Natural killer cell (primary cell): ENCODE measurements around the gene IFNA8. TPM values are rescaled to one million over a fixed set of nuclear protein-coding genes. Genes with fewer than 3 reads are reported as not detected.

Source experiments
- ATAC-seq, 3 donors: fragments of 150-1000 bp in 2 of 3; fragments of 200-7000 bp in 1 of 3; cut with Tn5 transposase; 1 replicate in 1 of 3; 2 replicates in 2 of 3; pipeline ENCODE4 v1.10.0; 2021; ENCODE audit warnings: mild to moderate bottlenecking in 2 of 3, moderate library complexity in 2 of 3
- DNase-seq, 2 donors: peaks; one replicate each; pipeline versions ENCODE4 v3.0.0 to v3.0.0-alpha.2; 2013 to 2021; ENCODE audit warnings: mixed read lengths in 1 of 2
- H3K27ac ChIP-seq: one replicate; pipeline ENCODE4 v1.5.1; 2013; ENCODE audit warnings: mild to moderate bottlenecking, low read length
- H3K27me3 ChIP-seq: one replicate; pipeline ENCODE4 v1.6.1; 2013; ENCODE audit warnings: low read length; ENCODE audit not compliant: control insufficient read depth, insufficient read depth
- H3K36me3 ChIP-seq: one replicate; pipeline ENCODE4 v1.6.1; 2013; ENCODE audit warnings: low read length; ENCODE audit not compliant: control insufficient read depth, insufficient read depth
- H3K4me1 ChIP-seq: one replicate; pipeline ENCODE4 v1.6.1; 2013; ENCODE audit warnings: low read length; ENCODE audit not compliant: control insufficient read depth, insufficient read depth
- H3K4me3 ChIP-seq: one replicate; pipeline ENCODE4 v1.5.1; 2013; ENCODE audit warnings: low read length
- H3K9me3 ChIP-seq: one replicate; pipeline ENCODE4 v1.6.1; 2013; ENCODE audit warnings: low read length; ENCODE audit not compliant: control insufficient read depth, insufficient read depth
- H3K27ac Mint-ChIP-seq, 2 donors: one replicate each; pipeline ENCODE4 v1.8.0; 2022; ENCODE audit warnings: mild to moderate bottlenecking in 2 of 2, mixed read lengths in 2 of 2, moderate library complexity in 1 of 2
- H3K27me3 Mint-ChIP-seq, 2 donors: one replicate each; pipeline ENCODE4 v1.8.0; 2022; ENCODE audit warnings: low read depth in 2 of 2, mixed read lengths in 2 of 2
- H3K36me3 Mint-ChIP-seq: one replicate; pipeline ENCODE4 v1.8.0; 2022; ENCODE audit warnings: mixed read lengths
- H3K4me1 Mint-ChIP-seq, 2 donors: one replicate each; pipeline ENCODE4 v1.8.0; 2022; ENCODE audit warnings: mixed read lengths in 2 of 2
- H3K4me3 Mint-ChIP-seq: one replicate; pipeline ENCODE4 v1.8.0; 2022; ENCODE audit warnings: mild to moderate bottlenecking, moderate library complexity, mixed read lengths
- H3K9me3 Mint-ChIP-seq, 2 donors: one replicate each; pipeline ENCODE4 v1.8.0; 2022; ENCODE audit warnings: mixed read lengths in 2 of 2
- CTCF ChIP-seq: fragments of 200-600 bp; IDR thresholded peaks from one replicate; pipeline ENCODE4 v1.8.0; 2022; ENCODE audit warnings: antibody characterized with exemption
- WGBS: methylation state at CpG from one replicate; pipeline ENCODE4 v1.1.7; 2013; ENCODE audit warnings: missing lambda C conversion rate; ENCODE audit not compliant: insufficient coverage; 5-methylcytosine and 5-hydroxymethylcytosine counted together
- intact Hi-C: fragments of 100-400 bp; cut with micrococcal nuclease; formaldehyde crosslinking; loops from one replicate; pipeline ENCODE4 v1.14.2; 2022
- total RNA-seq, 4 donors: library from RNA; stranded (reverse); fragments of 120-200 nt in 1 of 4; gene quantifications; one replicate each; pipeline versions ENCODE4 v1.2.3 to v1.2.4, GENCODE V29; 2013 to 2022

IFNA8 gene
- total RNA-seq, 3 donors from 2014 or later (not counting 1 experiment from before 2014, with no cell fraction given) = not detected

- peak in 1 of 2 donors; percentile 45 for DNase-seq
- H3K4me3 Mint-ChIP-seq = no peak overlapping the region
- intact Hi-C loops = no loop called here
These were observed 27.2 kb upstream of the IFNA8 start for GRCh38 chr9:21381448-21382339.

GRCh38 chr9:21383627-21384026 is 25.3 kb upstream of the IFNA8 start:
- H3K4me3 Mint-ChIP-seq = no peak overlapping the region
- Histone ChIP-seq H3K27me3 (peaks cover 14% of the 10 kb centered on the region), H3K4me1 (peaks cover 9% of the 10 kb centered on the region), H3K27ac (no peak overlapping the region), H3K4me3 (no peak overlapping the region), H3K9me3 (no peaks in the 10 kb centered on the region), H3K36me3 (no peaks in the 10 kb centered on the region)
- H3K9me3 Mint-ChIP-seq = no peaks in the 10 kb centered on the region
- ATAC-seq = no peak
- peaks cover 5 to 15% of the 10 kb centered on the region in 2 donors for H3K4me1 Mint-ChIP-seq
- H3K27ac Mint-ChIP-seq = no peak overlapping the region
- TF ChIP-seq CTCF = no peak
- no peaks in the 10 kb centered on the region for H3K36me3 Mint-ChIP-seq
- WGBS = 61% methylated on average over 3 of the region's 4 CpGs
- H3K27me3 Mint-ChIP-seq = peaks cover 30 to 35% of the 10 kb centered on the region in 2 donors
- intact Hi-C loops = no loop called here
- no peak for DNase-seq

More at GRCh38 chr9:21381448-21382339, 27.2 kb upstream of the IFNA8 start:
- TF ChIP-seq CTCF = no peak
- Mint-ChIP-seq H3K27me3 (peaks cover 26 to 44% of the 10 kb centered on the region in 2 donors), H3K36me3 (no peaks in the 10 kb centered on the region), H3K27ac (peak overlapping the region in 1 of 2 donors; percentile 21), H3K9me3 (no peaks in the 10 kb centered on the region), H3K4me1 (peaks cover 5 to 15% of the 10 kb centered on the region in 2 donors)
- no peaks in the 10 kb centered on the region for H3K36me3 ChIP-seq
- 56% methylated on average over 5 of the region's 5 CpGs for WGBS
- no peak overlapping the region for H3K4me3 ChIP-seq
- H3K27ac ChIP-seq = no peak overlapping the region
- H3K27me3 ChIP-seq = peaks cover 9% of the 10 kb centered on the region
- H3K4me1 ChIP-seq = peaks cover 9% of the 10 kb centered on the region
- H3K9me3 ChIP-seq = no peaks in the 10 kb centered on the region
- ATAC-seq = peak; percentile 89 to 96 (median 93)

GRCh38 chr9:21385131-21385670 is 23.7 kb upstream of the IFNA8 start, which contains the start of gene IFNA2:
TSS of gene IFNA2 (minus strand) at chr9:21385398. CDS start at chr9:21385329, 69 bp downstream.
- Histone ChIP-seq H3K4me3 (no peak within 1 kb of the TSS), H3K9me3 (no peaks in the 10 kb centered on the region), H3K27ac (no peak within 1 kb of the TSS), H3K27me3 (peaks cover 20% of the 10 kb centered on the region), H3K4me1 (peaks cover 9% of the 10 kb centered on the region), H3K36me3 (no peaks in the 10 kb centered on the region)
- intact Hi-C loops = no loop called here
- Mint-ChIP-seq H3K36me3 (no peaks in the 10 kb centered on the region), H3K27ac (no peak within 1 kb of the TSS), H3K9me3 (no peaks in the 10 kb centered on the region), H3K27me3 (peaks cover 32 to 35% of the 10 kb centered on the region in 2 donors), H3K4me1 (peaks cover 5 to 15% of the 10 kb centered on the region in 2 donors), H3K4me3 (no peak within 1 kb of the TSS)
- peak in 1 of 3 donors; percentile 24 for ATAC-seq
- TF ChIP-seq CTCF = no peak
- no peak for DNase-seq
- WGBS = 4% methylated on average over 1 of the region's 1 CpG
